HG03039 (cell line): ENCODE measurements around the gene MS4A6A.
"Not testable (repeated sequence)": the region's sequence is repeated elsewhere in the genome, so short reads cannot be mapped to it uniquely, and the experiment has no call there.

ENCODE experiments used
- ATAC-seq: cut with Tn5 transposase; IDR thresholded peaks from one replicate; pipeline ENCODE4 v1.9.1; 2021; ENCODE audit warnings: mild to moderate bottlenecking, moderate library complexity; ENCODE audit not compliant: unreplicated experiment

MS4A6A gene

DNA sequence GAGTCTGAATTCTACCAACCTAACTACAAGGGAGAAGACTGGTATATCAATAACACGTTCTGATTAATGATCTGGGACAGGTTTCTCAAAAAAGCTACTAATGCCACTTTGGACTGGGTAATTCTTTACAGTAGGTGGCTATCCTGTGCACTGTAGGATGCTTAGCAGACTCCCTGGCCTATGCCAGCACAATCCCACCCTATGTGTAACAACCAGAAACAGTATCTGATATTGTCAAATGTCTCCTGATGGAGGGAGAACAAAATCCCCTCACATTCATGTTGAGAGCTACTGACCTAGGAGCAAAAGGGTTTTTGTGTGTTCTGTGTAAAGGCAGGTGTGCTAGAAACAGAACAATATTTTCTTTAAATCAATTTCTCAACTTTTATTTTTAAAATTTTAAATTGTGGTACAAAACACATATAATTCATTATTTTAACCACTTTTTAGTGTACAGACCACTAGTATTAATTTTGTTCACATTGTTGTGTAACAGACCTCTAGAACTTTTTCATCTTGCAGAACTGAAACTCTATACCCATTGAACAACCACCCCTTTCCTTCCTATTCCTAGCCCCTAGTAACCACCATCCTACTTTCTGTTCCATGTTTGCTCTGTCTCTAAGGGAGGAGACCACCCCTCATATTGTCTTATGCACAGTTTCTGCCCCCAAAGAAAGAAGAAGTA is 2.1 kb upstream of the MS4A6A start:
- ATAC-seq, result no peak

DNA sequence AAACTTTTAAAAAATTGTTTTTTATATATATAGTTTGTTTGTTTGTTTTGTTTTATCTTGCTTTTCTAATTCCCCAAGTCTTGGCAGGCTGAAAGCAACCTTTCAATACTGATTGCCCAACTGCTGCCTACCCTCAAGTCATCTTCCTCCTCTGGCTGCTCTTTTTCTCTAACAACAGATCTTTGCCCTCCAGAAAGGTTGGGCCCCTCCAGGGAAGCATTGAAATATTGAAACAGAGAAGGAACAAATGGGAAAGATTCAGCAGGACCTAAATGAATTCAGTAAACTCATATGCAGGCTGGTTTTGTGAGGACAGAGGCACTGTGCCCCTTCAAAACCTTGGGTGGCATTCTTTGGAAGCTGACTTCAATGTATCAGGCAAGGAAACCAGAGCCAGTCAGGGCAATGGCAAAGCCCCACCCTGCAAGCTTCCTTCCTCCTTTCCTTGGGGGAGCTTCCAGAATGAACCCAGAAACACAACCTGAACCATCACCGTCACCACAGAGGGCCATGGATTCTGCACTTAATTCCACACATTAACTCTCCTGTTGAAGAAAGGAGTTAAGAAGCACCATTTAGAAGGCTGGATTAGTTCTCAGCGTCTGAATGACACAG is 815 bp upstream of the MS4A6A start:
- ATAC-seq, result no peak

DNA sequence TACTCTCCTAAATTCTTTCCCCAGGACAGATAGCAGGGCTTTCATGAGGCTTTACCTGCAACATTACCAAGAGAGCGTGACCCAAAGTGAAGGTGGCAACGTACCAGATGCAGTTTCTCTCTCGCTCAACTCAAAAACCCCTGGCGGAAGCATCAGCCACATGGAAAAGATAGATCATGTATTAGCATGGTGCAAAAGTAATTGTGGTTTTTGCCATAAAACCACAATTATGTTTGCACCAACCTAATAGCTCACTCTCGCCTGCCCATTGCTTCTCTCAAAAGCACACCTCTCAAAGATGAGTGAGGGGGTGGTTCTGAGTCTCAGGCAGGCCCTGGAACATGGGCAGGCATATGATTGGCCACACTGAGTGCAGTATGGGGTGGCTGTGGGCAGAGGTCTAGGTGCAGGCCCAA is 7.0 kb downstream of the MS4A6A start:
- no peak for ATAC-seq

DNA sequence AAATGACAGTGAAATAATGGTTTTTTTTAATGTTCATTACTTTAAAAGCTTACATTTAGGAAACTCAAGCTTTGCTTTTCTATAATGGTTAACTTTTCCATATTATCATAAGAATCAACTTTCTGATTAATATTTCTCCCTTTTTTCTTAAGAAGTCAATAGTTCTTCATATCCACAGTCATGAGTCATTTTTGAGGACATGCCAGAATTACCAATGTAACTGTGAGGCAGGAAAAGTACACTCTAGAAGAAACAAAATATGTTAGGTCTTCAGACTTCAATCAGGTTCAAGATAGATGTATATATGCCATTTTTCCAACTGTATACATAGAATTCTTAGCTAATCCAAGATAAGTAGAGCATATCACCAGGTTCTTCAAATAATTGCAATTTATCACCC is 10.9 kb downstream of the MS4A6A start:
- ATAC-seq, result no peak

DNA sequence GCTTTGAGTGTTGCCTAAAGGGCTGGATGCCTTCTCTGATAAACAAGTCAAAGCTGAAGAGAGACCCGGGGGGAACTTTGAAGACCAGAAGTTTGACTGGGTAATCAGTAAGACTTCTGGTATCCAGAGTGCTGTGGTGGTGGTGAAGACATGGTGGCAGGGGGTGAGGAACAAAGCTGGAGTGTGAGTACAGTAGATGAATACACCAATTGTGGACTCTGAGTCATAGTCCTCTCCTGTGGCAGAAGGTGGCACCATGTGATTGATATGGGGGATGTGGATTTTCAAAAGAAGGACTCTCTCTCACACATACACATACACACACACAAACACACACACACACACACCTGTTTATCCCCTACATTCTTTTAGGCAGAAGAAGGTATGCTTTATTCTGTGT is 12.3 kb downstream of the MS4A6A start:
- ATAC-seq, result no peak

DNA sequence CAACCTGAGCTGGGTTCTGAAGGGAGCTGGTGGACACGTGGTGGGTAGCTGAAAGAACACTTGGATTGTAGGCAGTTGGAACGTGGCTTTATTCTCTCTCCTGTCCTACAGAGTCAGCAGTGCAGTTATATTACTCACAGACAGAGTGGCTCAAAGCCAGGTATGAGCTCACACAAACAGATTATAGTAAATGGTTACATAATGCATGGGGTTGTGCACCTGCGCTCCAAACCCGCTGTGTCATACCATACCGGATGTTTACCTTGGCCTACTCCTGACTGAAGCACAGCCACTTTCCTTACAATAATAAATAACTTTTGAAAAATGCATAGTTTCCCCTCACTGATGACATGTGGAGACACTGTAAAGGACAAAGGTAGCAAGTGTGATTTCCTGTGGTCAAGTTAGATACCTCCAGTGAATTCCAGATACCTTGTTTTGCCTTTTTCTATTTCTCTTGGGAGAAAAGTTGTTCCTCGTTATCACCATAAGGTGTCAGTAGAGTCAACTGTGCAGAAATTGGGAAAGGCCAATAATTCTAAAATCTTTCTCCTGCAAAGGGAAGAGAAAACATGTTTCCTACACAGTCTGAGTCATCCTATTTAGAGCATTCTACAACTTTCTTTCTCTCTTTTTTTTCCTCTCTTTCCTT is 13.5 kb downstream of the MS4A6A start:
- no peak for ATAC-seq

DNA sequence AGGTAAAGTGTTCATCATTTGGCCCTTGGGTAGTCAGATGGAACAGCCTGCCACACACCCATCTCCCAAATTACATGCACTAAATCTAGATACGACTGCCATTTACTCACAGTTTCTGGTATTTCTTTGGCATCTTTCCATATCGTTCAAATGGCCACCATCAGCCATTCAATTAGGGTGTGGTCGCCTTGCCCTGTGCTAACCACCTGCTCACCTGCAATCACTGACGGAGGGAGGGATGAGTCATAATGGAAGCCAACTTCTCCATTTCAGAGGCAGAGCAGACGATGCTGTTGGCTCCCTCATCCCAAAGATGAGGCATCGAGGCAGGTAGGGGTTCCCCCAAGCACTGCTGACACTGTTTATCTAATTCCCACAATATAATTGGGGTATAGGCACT is 14.6 kb downstream of the MS4A6A start:
- ATAC-seq, result no peak

DNA sequence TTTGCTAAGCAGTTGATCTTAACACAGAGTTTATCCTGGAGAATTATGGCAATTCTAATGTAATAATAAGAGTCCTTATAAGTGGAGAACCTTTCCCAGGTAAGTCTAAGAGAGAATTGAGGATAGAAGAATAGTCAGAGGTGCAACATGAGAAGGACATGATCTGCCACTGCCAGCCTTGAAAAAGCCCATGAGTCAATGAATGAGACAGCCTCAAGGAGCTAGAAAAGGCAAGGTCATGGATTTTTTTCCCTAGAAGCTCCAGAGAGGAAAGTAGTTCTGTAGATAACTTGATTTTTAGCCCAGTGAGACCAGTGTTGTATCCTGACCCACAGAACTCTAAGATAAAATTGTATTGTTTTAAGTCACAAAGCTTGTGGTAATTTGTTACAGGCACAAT is 16.9 kb downstream of the MS4A6A start:
- no peak for ATAC-seq

DNA sequence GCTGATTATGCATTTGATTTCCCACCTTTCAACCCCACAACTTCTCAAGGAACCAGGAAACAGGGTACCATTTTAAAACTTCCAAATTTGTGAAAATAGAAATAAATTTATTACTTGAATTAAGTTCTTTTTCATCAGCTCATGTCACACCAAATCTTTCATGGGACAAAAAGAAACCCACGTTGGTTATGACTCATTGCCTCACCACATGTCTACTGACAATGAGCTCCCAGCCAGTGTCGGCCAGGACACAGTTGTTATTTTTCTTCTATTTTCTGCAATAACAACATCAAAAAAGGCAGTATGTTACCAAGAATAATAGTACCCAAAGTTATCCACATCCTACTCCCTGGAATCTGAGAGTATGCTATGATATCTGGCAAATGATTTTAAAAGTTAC is 17.3 kb downstream of the MS4A6A start:
- no peak for ATAC-seq

DNA sequence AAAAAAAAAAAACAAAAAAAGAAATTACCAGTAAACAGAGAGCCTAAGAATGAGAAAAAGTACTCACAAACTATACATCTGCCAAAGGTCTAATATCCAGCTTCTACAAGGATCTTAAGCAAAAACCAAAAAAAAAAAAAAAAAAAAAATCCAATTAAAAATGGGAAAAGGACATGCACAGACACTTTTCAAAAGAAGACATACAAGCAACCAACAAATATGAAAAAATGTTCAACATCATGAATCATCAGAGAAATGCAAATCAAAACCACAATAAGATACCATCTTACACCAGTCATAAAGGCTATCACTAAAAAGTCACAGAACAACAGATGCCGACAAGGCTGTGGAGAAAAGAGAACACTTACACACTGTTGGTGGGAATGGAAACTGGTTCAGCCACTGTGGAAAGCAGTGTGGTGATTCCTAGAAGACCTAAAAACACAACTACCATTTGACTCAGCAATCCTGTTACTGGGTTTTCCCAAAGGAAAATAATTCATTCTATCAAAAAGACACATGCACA is 18.3 kb downstream of the MS4A6A start:
- ATAC-seq, result no peak

DNA sequence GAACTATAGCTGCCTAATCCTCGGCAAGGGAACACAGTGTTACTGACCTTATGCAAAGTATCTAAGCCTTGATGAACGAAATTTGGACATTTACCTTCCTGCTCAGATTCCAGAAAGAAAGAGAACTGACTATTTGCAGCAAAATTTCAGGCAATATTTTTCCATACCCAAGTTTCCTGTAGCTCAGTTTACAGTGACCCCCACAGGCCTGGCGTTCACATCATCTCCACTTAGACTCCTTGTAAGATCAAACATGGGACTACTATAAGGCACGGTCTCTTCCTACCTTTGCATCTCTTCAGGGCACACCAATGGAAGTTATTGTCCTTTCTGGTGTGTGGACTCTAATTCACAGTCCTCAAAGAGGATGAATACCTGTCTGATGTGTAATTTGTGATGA is 21.1 kb downstream of the MS4A6A start:
- no peak for ATAC-seq

DNA sequence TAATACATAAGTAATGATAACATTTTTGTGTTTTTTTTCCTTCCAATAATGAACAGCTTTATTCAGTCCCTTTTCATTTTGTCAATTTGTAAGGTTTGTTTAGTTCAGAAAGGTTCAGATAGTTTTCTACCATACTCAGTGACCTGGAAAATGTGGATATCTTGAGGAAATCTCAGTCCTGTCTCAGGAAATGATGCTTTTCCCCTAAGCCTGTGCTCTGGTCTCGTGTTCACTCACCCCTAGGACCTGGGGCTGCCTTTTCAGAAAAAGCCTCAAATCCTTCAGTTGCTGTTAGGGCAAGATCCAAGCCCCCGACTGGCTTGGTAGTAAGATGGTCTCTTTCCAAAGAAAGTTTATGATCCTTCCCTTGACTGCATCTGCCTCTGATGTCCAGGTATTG is 21.8 kb downstream of the MS4A6A start:
- ATAC-seq, result no peak

DNA sequence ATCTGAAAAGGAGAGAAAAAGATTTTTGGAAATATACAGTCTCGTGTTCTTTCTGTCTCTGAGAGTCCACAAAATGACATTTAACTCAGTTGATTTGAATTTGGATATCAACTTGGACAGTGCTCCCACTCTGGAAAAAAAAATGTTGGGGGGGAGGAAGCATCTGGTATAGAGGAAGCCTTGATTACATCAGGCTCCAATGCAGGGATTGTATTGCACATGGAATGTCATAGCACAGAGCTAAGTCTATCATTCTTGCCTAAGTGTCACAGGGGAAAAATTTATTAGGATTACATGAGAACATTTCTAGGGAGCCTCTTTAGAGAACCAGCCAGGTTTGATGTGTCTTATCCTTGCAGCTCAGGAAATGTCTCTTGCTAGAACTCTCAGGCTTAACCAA is 23.0 kb downstream of the MS4A6A start:
- ATAC-seq, result no peak

DNA sequence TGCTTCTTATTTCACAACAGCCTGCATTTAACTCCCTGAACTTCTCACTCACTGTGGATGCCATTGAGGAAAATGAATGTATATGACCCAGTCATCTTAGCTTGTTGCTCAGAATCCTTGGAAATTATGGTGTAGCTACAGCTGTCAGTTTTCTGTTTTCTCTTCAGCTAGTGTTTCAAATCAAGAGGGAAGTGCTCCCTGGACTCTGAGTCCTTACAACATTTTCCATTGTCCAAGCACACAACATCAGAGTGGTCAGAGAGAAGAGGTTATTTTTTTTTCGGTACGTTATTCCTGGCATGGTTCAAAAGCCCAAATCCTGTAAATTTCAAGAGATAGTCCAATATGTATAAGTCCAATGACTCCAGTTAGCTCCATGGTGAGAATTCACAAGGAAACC is 23.6 kb downstream of the MS4A6A start:
- ATAC-seq, result no peak

DNA sequence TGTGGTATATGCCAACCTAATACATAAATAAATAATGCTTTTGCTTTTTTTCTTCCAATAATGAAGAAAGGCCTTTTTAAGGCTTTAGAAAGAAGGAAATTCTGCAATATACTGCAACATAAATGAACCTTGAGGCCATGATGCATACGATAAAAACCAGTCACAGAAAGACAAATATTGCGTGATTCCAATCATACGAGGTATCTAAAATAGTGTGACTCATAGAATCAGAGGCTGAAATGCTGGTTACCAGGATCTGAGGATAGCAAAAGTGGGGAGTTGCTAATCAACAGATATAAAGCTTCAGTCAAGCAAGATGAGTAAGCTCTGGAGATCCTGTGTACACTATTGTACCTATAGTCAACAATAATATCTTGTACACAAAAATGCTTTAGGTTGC is 24.2 kb downstream of the MS4A6A start:
- ATAC-seq, result no peak

DNA sequence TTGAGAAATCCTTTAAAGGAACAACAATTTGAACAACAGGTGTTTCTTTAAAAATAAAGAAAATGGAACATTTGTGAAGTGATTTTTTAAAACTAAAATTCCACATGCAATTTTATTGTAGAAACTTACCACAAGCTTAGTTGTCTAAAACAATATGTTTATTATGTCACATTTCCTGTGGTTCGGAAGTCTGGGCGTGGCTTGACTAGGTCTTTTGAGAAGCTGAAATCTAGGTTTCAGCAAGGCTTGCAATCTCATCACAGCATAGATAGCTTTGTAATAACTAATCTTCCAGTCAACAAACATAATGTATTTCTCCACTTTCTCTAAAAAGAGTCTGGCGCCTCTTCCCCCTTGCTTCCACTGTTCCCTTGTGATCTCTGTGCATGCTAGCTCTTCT is 27.0 kb downstream of the MS4A6A start:
- ATAC-seq, result no peak

DNA sequence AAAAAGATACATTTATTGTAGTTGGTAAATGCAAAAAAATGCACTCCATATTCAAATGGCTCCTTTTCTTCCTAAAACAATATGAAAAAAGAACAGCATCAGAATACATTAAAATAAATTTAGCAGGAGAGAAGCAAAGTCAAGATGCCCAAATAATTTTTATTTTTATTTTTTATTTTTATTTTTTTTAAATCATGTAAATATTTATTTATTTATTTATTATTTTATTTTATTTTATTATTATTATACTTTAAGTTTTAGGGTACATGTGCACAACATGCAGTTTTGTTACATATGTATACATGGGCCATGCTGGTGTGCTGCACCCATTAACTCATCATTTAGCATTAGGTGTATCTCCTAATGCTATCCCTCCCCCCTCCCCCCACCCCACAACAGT is 30.2 kb downstream of the MS4A6A start:
- ATAC-seq, result not testable (repeated sequence)

DNA sequence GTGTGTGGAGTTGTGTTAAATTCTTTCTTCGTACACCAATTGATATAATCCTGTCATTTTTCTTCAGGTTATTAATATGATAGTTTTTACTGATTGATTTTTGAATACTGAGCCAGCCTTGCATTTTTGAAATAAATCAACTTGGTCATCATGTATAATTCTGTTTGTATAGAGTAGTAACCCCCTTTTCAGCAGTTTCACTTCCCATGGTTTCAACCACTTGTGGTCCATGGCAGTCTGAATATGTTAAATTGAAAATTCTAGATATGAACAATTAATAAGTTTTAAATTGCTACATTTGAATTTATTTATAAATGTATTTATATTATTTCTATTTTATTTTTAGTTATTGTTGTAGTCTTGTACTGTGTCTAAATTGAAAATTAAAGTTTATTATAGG is 32.6 kb downstream of the MS4A6A start:
- ATAC-seq, result no peak

DNA sequence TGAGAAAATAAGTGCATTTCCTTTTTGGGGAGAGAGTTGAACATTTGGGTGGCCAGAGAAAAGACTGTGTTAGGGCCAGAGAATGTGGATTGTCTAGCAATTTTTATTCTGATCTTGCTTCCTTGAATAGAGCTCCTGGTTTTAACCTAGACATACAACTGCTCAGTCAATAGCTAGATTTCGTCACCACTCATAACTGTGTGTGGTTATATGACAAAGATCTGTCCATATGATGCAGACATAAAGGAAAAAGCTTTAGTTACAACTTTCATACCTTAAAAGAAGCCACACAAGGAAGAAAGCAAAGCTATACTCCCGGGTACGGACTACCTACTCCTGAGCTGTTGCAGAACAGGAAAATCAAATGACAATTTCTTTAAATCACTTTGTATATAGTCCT is 37.2 kb downstream of the MS4A6A start:
- no peak for ATAC-seq

DNA sequence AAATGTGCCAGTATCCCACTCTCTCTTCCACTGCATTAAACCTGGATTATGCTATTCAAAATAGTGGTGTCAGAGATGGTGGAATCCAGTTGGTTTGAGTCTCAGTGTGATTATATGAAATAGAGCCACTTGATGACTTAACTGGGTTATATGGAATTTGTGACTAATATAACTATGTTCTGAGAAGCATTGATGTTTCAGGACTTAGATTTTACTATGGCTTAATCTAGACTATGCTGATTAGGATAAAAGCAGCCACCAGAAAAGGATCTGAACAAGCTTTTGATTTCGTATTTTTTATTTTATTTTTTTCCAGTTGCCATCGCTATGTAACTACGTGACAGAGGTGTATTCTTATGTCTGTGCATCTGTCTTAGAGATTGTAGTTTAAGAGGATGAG is 39.1 kb downstream of the MS4A6A start:
- ATAC-seq, result no peak

DNA sequence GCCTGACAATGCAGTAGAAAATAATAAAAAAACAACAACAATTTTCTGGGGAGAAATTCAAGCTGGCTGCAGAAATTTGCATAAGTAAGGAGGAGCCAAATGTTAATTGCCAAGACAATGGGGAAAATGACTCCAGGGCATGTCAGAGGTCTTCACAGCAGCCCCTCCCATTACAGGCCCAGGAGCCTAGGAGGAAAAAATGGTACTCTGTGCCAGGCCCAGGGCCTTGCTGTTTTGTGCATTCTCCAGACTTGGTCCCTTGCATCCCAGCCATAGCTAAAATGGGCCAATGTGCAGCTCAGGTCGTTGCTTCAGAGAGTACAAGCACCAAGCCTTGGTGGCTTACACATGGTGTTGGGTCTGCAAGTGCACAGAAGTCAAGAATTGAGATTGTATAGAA is 49.0 kb downstream of the MS4A6A start:
- no peak for ATAC-seq

DNA sequence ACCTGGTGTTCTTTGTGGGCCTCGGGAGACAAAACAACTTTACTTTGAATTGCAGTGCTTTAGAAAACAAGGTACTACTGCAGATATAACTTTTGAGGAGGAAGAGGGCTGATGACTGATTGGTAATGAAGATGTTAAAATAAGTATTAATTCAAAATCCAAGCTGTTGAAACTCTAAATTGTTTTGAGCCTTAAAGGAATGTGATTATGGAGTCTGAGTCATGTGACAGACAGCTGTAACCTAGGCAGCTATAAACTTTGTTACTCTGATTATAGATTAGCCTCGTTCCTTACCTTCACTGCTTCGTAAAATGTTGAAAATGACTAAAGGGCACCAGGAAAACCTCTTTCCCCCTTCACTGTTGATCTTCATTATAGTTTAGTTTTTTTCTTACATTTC is 51.0 kb downstream of the MS4A6A start:
- ATAC-seq, result no peak
